Measurements from ENCODE around the gene ACTL7B.

DNA sequence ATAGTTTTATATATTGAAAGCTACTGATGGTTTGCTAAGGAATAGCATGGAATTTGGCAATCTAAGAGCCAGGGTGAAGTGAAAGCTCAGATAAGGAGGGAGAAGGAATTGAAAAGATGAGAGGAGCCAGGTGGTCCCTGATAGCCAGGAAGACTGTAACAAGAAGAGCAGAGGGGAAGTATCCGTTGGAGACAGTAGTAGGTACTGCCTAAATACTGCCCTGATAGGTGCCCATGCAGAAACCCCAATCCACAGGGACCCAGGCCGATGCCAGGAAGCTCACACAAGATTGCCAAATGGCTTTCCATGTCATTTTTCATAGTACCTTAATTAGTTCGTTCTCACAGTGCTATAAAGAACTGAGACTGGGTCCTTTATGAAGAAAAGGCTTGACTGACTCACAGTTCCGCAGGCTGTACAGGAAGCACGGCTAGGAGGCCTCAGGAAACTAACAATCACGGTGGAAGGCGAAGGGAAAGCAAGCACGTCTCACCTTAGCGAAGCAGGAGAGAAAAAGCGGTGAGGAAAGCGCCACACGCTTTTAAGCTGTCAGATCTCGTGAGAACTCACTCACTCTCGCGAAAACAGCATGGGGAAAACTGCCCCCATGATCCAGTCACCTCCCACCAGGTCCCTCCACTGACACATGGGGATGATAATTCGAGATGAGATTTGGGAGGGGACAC is 13.0 kb downstream of the ACTL7B start:
- TF ChIP-seq, protein P1, sequence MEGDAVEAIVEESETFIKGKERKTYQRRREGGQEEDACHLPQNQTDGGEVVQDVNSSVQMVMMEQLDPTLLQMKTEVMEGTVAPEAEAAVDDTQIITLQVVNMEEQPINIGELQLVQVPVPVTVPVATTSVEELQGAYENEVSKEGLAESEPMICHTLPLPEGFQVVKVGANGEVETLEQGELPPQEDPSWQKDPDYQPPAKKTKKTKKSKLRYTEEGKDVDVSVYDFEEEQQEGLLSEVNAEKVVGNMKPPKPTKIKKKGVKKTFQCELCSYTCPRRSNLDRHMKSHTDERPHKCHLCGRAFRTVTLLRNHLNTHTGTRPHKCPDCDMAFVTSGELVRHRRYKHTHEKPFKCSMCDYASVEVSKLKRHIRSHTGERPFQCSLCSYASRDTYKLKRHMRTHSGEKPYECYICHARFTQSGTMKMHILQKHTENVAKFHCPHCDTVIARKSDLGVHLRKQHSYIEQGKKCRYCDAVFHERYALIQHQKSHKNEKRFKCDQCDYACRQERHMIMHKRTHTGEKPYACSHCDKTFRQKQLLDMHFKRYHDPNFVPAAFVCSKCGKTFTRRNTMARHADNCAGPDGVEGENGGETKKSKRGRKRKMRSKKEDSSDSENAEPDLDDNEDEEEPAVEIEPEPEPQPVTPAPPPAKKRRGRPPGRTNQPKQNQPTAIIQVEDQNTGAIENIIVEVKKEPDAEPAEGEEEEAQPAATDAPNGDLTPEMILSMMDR (IDR thresholded peaks at IDR 0.05; ENCODE audit: low read depth, low read length, poor library complexity, severe bottlenecking) = no peak
- no peak for TF ChIP-seq EZH2phosphoT487 (IDR thresholded peaks at IDR 0.05; ENCODE audit: borderline replicate concordance, low read length)
